ENCODE results near the gene CAMK2G. TPM values are rescaled to one million over a fixed set of nuclear protein-coding genes. Genes with fewer than 3 reads are reported as not detected.

CAMK2G gene
- polyA plus RNA-seq, 1 of the 3 experiments (the other 2 are of a cell fraction): 41.4 TPM

GRCh38 chr10:73905256-73906020, 31.1 kb upstream of the CAMK2G start (continued):
- TF ChIP-seq ZBTB33 (IDR thresholded peaks at IDR 0.05; ENCODE audit: borderline replicate concordance, low read depth): no peak

- CTCF ChIA-PET: interaction anchor here (1.2 to 3.0 kb wide), 4 partner anchors 11 to 38 kb away, joined by 3 to 14 read pairs (median 4); no protein-coding TSS in a partner anchor
- no peaks in the 10 kb centered on the region for H4K20me1 ChIP-seq (ENCODE audit: insufficient read depth)
- no peak overlapping the region for H2AFZ ChIP-seq (ENCODE audit: low read depth)
- TF ChIP-seq TCF12 (IDR thresholded peaks at IDR 0.05) (no peak), SIN3A (IDR thresholded peaks at IDR 0.05; ENCODE audit: borderline replicate concordance, low read depth, low read length) (no peak), MEF2A (IDR thresholded peaks at IDR 0.05; ENCODE audit: borderline replicate concordance, low read depth) (no peak), MXI1 (IDR thresholded peaks at IDR 0.05; ENCODE audit: low read depth, low read length) (no peak), TAF1 (IDR thresholded peaks at IDR 0.05; ENCODE audit: borderline replicate concordance, low read depth, low read length) (no peak), RXRA (IDR thresholded peaks at IDR 0.05; ENCODE audit: borderline replicate concordance, low read depth) (no peak), FOSL2 (IDR thresholded peaks at IDR 0.05; ENCODE audit: borderline replicate concordance, low read depth) (no peak), GABPA (IDR thresholded peaks at IDR 0.05; ENCODE audit: low read depth) (no peak), IRF3 (IDR thresholded peaks at IDR 0.05; ENCODE audit: low read depth, low read length) (no peak), ZBTB33 (IDR thresholded peaks at IDR 0.05; ENCODE audit: borderline replicate concordance, low read depth) (no peak), REST (IDR thresholded peaks at IDR 0.05; ENCODE audit: low read depth, low read length) (no peak), POLR2AphosphoS5 (IDR thresholded peaks at IDR 0.05; ENCODE audit: low read depth, low read length) (no peak), USF2 (IDR thresholded peaks at IDR 0.05; ENCODE audit: borderline replicate concordance, low read depth, low read length) (no peak), FOXJ3 (CRISPR knock-in tag; IDR thresholded peaks at IDR 0.05) (no peak), YY1 (IDR thresholded peaks at IDR 0.05; ENCODE audit: low read depth) (no peak), JUND (IDR thresholded peaks at IDR 0.05) (no peak), EZH2phosphoT487 (IDR thresholded peaks at IDR 0.05; ENCODE audit: borderline replicate concordance, low read depth) (no peak), FOXM1 (IDR thresholded peaks at IDR 0.05; ENCODE audit: low read depth) (no peak), NRF1 (IDR thresholded peaks at IDR 0.05; ENCODE audit: low read depth, low read length) (no peak)
- no peaks in the 10 kb centered on the region for H3K27me3 ChIP-seq (ENCODE audit: insufficient read depth)
- H3K9me3 ChIP-seq: no peaks in the 10 kb centered on the region
- H3K9me2 ChIP-seq: no peaks in the 10 kb centered on the region
- peaks cover 26% of the 10 kb centered on the region for H3F3A ChIP-seq (replicated peaks; ENCODE audit: insufficient read depth)
- WGBS (ENCODE audit: low lambda C conversion rate): 90% methylated on average over 2 of the region's 2 CpGs
- no peak overlapping the region for H3K27ac ChIP-seq (ENCODE audit: low read depth in 2 of 2, low read length in 1 of 2)
- H3K4me3 ChIP-seq (ENCODE audit: low read depth in 2 of 2, low read length in 1 of 2): no peak overlapping the region
- H3K9ac ChIP-seq: no peak overlapping the region
- H3K36me3 ChIP-seq (replicated peaks in 1 of 2; ENCODE audit: control insufficient read depth in 1 of 2, insufficient read depth in 2 of 2, low read length in 1 of 2): no peaks in the 10 kb centered on the region
- POLR2A ChIA-PET: no interaction called here
- no peak overlapping the region for H3K4me2 ChIP-seq
- H3K4me1 ChIP-seq (ENCODE audit: control insufficient read depth in 1 of 2, insufficient read depth in 2 of 2, low read depth in 1 of 2, low read length in 1 of 2): peaks cover 3 to 17% of the 10 kb centered on the region in 2 experiments; a peak in 2 of 4 replicates
- DNase-seq: no peak
- H3K79me2 ChIP-seq (ENCODE audit: insufficient read depth): no peaks in the 10 kb centered on the region
Observed at GRCh38 chr10:73902351-73902750, 28.0 kb upstream of the CAMK2G start.
